PC-9 (cell line): ENCODE data around the gene ALPK1. TPM values are rescaled to one million over a fixed set of nuclear protein-coding genes. Genes with fewer than 3 reads are reported as not detected.

Source experiments
- BruUV-seq: library from RNA; stranded (reverse); fragments of 400-500 nt; replicated peaks from 2 replicates; lab custom pipeline; 2021; lab: Mats Ljungman, UMichigan
- CTCF ChIA-PET: fragments of 300-600 bp; sonication (Branson Sonifier 250); formaldehyde crosslinking; loops from one replicate; lab custom pipeline; 2022; ENCODE audit warnings: antibody characterized with exemption; lab: Charles Lee
- POLR2A ChIA-PET: fragments of 300-600 bp; sonication (Branson Sonifier 250); formaldehyde crosslinking; loops from one replicate; lab custom pipeline; 2022; ENCODE audit warnings: antibody characterized with exemption; ENCODE audit not compliant: unreplicated experiment; lab: Charles Lee
- DNase-seq, 2 experiments: peaks; one replicate each; pipeline versions ENCODE4 v3.0.0 to v3.0.0-alpha.2; 2015 to 2022; ENCODE audit warnings: mixed read lengths in 1 of 2
- H2AFZ ChIP-seq: fragments of 200-600 bp; sonication (generic); 2 replicates; pipeline ENCODE4 v1.8.1; 2017; ENCODE audit warnings: antibody characterized with exemption
- H3F3A ChIP-seq: fragments of 200-600 bp; sonication (generic); 2 replicates; pipeline ENCODE4 v1.8.1; 2017; ENCODE audit warnings: antibody characterized with exemption, mild to moderate bottlenecking, low read depth; ENCODE audit not compliant: insufficient read depth
- H3K27ac ChIP-seq: fragments of 200-600 bp; sonication (generic); 2 replicates; pipeline ENCODE4 v1.6.1; 2016; ENCODE audit warnings: mixed run types
- H3K27me3 ChIP-seq: fragments of 200-600 bp; sonication (generic); 2 replicates; pipeline ENCODE4 v1.6.1; 2016; ENCODE audit warnings: low read depth, mixed run types; ENCODE audit not compliant: insufficient read depth
- H3K36me3 ChIP-seq: fragments of 200-600 bp; sonication (generic); 2 replicates; pipeline ENCODE4 v1.6.1; 2016; ENCODE audit warnings: low read depth, mixed run types
- H3K4me1 ChIP-seq: fragments of 200-600 bp; sonication (generic); replicated peaks from 2 replicates; pipeline ENCODE4 v1.6.1; 2016; ENCODE audit warnings: mixed run types; ENCODE audit not compliant: insufficient read depth
- H3K4me2 ChIP-seq: fragments of 200-600 bp; sonication (generic); 2 replicates; pipeline ENCODE4 v1.6.1; 2017; ENCODE audit warnings: mixed run types
- H3K4me3 ChIP-seq: fragments of 200-600 bp; sonication (generic); 2 replicates; pipeline ENCODE4 v1.6.1; 2016; ENCODE audit warnings: mixed run types
- H3K79me2 ChIP-seq: fragments of 200-600 bp; sonication (generic); 2 replicates; pipeline ENCODE4 v1.6.1; 2017; ENCODE audit warnings: low read depth, mixed run types
- H3K9me2 ChIP-seq: fragments of 200-600 bp; sonication (generic); 2 replicates; pipeline ENCODE4 v1.8.1; 2017; ENCODE audit warnings: mild to moderate bottlenecking; ENCODE audit not compliant: insufficient read depth
- H3K9me3 ChIP-seq: fragments of 200-600 bp; sonication (generic); 2 replicates; pipeline ENCODE4 v1.8.1; 2016; ENCODE audit warnings: low read depth; ENCODE audit not compliant: insufficient read depth
- H4K20me1 ChIP-seq: fragments of 200-600 bp; sonication (generic); 2 replicates; pipeline ENCODE4 v1.8.1; 2017; ENCODE audit not compliant: insufficient read depth
- EZH2 ChIP-seq: fragments of 200-600 bp; sonication (generic); IDR thresholded peaks from 2 replicates; pipeline ENCODE4 v1.8.0; 2017; ENCODE audit warnings: antibody characterized with exemption, low read depth
- intact Hi-C: fragments of 100-400 bp; cut with micrococcal nuclease; formaldehyde crosslinking; loops from one replicate; pipeline ENCODE4 v1.10.0; 2022; ENCODE audit not compliant: unreplicated experiment
- total RNA-seq: library from RNA; stranded (reverse); gene quantifications from 2 replicates; pipeline ENCODE4 v1.2.3, GENCODE V29; 2021
- TF ChIP-seq, protein P1 (sequence below): fragments of 200-600 bp; sonication (generic); conservative IDR thresholded peaks from 2 replicates; pipeline ENCODE4 v1.6.1; 2017; ENCODE audit warnings: mixed run types, antibody characterized with exemption, mild to moderate bottlenecking, moderate library complexity

Gene ALPK1
- total RNA-seq, 1 experiment from 2014 or later = 35.4 TPM

DNA sequence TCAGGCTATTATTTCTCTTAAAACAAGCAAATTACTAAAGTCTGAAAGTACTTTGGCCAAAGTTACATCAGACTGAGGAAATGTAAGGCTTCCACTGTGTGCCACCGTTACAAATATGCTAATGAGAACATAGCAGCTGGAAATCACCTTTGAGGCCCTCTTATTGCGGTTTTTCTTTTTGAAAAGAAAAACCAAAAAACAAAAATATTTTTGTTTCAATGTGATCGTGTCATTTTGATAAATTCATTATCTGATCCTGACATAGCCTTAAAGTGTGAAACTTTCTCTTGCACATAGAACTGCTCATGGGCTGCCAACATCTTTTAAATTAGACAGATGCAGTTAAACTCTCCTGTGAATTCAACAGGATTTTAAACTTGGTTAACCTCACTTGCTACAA is 8.7 kb upstream of the ALPK1 start:
- DNase-seq = no peak
- H4K20me1 ChIP-seq = no peaks in the 10 kb centered on the region
- H3K36me3 ChIP-seq = no peaks in the 10 kb centered on the region
- no peaks in the 10 kb centered on the region for H3K9me2 ChIP-seq
- no peak overlapping the region for H2AFZ ChIP-seq
- CTCF ChIA-PET = no interaction called here
- intact Hi-C loops = no loop called here
- no peaks in the 10 kb centered on the region for H3K9me3 ChIP-seq
- POLR2A ChIA-PET = no interaction called here
- H3K4me1 ChIP-seq = peaks cover 10% of the 10 kb centered on the region
- no peak for TF ChIP-seq EZH2
- TF ChIP-seq, protein P1, sequence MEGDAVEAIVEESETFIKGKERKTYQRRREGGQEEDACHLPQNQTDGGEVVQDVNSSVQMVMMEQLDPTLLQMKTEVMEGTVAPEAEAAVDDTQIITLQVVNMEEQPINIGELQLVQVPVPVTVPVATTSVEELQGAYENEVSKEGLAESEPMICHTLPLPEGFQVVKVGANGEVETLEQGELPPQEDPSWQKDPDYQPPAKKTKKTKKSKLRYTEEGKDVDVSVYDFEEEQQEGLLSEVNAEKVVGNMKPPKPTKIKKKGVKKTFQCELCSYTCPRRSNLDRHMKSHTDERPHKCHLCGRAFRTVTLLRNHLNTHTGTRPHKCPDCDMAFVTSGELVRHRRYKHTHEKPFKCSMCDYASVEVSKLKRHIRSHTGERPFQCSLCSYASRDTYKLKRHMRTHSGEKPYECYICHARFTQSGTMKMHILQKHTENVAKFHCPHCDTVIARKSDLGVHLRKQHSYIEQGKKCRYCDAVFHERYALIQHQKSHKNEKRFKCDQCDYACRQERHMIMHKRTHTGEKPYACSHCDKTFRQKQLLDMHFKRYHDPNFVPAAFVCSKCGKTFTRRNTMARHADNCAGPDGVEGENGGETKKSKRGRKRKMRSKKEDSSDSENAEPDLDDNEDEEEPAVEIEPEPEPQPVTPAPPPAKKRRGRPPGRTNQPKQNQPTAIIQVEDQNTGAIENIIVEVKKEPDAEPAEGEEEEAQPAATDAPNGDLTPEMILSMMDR = no peak
- peaks cover 7% of the 10 kb centered on the region; the same call in 1 of the 2 replicates for H3F3A ChIP-seq
- H3K79me2 ChIP-seq = peaks cover 21% of the 10 kb centered on the region
- no peak overlapping the region for H3K27ac ChIP-seq
- H3K4me2 ChIP-seq = no peak overlapping the region
- no peaks in the 10 kb centered on the region for H3K27me3 ChIP-seq
- H3K4me3 ChIP-seq = no peak overlapping the region
- BruUV-seq = no TSS peak

DNA sequence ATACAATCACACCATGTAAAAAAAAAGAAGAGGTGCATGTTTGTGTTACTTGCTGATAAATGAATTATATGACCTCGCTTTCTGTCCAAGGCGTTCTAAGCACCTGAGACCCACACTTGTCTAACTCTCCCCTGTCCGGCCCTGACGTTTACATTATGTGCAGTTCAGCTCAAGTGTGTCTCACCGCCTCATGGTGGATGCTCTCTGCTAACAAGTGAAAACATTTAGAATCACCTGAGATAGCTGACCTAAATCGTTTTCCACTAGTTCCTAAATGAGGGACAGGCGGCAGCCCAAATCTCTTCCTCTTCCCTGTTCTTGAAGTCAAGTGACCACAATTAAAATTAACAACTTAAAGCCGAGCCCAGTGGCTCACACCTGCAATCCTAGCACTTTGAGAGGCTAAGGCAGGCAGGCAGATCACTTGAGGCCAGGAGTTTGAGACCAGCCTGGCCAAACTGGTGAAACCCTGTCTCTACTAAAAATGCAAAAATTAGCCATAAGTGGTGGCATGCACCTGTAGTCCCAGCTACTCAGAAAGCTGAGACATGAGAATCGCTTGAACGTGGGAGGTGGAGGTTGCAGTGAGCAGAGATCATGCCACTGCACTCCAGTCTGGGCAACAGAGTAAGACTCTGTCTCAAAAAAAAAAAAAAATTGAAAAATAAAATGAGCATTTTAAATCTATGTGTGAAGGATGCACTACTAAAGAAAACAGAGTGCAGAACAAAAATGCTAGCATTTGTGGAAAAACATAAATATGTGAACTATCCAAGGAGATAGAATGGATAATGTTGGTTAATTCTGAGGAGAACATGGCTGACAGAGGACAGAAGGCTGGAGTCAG is 7.5 kb upstream of the ALPK1 start:
- H3K9me3 ChIP-seq = no peaks in the 10 kb centered on the region
- peaks cover 9% of the 10 kb centered on the region for H3K79me2 ChIP-seq
- no peaks in the 10 kb centered on the region for H3K27me3 ChIP-seq
- POLR2A ChIA-PET = no interaction called here
- no peaks in the 10 kb centered on the region for H4K20me1 ChIP-seq
- H3K4me3 ChIP-seq = no peak overlapping the region
- intact Hi-C loops = no loop called here
- H3K36me3 ChIP-seq = no peaks in the 10 kb centered on the region
- no peaks in the 10 kb centered on the region for H3K4me1 ChIP-seq
- H3K27ac ChIP-seq = no peak overlapping the region
- no TSS peak for BruUV-seq
- TF ChIP-seq, protein P1 = no peak
- no peak for TF ChIP-seq EZH2
- no peak overlapping the region for H2AFZ ChIP-seq
- peaks cover 7% of the 10 kb centered on the region; the same call in 1 of the 2 replicates for H3F3A ChIP-seq
- DNase-seq = no peak
- CTCF ChIA-PET = no interaction called here
- H3K9me2 ChIP-seq = no peaks in the 10 kb centered on the region
- no peak overlapping the region for H3K4me2 ChIP-seq

DNA sequence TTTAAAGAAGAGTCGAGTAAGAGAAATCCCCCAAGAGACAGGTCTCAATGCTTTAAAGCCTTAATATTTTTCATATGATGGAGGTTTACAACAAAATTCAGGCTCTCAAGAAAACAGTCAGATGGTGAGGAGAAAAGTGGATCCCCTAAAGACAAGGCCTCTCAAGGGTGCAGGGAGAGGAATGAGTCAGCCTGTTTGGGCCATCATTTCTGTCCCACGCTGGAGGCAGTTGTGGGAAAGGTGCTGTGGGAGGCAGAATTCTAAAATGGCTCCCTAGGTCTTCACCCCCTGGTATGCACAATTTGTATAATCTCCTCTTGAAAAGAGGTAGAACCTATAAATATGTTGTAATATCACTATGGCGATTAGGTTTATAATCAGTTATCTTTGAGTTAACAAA is 6.8 kb upstream of the ALPK1 start:
- H3K27me3 ChIP-seq = no peaks in the 10 kb centered on the region
- H4K20me1 ChIP-seq = no peaks in the 10 kb centered on the region
- TF ChIP-seq EZH2 = no peak
- TF ChIP-seq, protein P1 = no peak
- BruUV-seq = no TSS peak
- intact Hi-C loops = no loop called here
- no peaks in the 10 kb centered on the region for H3K4me1 ChIP-seq
- no peak for DNase-seq
- peaks cover 7% of the 10 kb centered on the region; the same call in 1 of the 2 replicates for H3F3A ChIP-seq
- CTCF ChIA-PET = no interaction called here
- H3K9me3 ChIP-seq = no peaks in the 10 kb centered on the region
- no peak overlapping the region; the same call in 1 of the 2 replicates for H2AFZ ChIP-seq
- H3K36me3 ChIP-seq = no peaks in the 10 kb centered on the region
- POLR2A ChIA-PET = no interaction called here
- H3K27ac ChIP-seq = no peak overlapping the region
- no peaks in the 10 kb centered on the region for H3K9me2 ChIP-seq
- H3K4me2 ChIP-seq = no peak overlapping the region
- H3K79me2 ChIP-seq = peaks cover 2% of the 10 kb centered on the region
- H3K4me3 ChIP-seq = no peak overlapping the region
